Stimulated activated CD4-positive, alpha-beta T cell treated with anti-CD3 and anti-CD28 coated beads, TNF-alpha, amount 100 ng/mL, for 24 hours (primary cell): ENCODE measurements around the gene INHBB.

ENCODE experiments used
- DNase-seq, 3 experiments: peaks; one replicate each; pipeline ENCODE4 v3.0.0-alpha.2; 2020; ENCODE audit warnings: low read depth in 3 of 3

The INHBB gene

GRCh38 chr2:120396013-120396860 is 50.3 kb downstream of the INHBB start:
- DNase-seq = no peak

GRCh38 chr2:120396861-120397811 is 51.2 kb downstream of the INHBB start:
- DNase-seq = no peak

DNA sequence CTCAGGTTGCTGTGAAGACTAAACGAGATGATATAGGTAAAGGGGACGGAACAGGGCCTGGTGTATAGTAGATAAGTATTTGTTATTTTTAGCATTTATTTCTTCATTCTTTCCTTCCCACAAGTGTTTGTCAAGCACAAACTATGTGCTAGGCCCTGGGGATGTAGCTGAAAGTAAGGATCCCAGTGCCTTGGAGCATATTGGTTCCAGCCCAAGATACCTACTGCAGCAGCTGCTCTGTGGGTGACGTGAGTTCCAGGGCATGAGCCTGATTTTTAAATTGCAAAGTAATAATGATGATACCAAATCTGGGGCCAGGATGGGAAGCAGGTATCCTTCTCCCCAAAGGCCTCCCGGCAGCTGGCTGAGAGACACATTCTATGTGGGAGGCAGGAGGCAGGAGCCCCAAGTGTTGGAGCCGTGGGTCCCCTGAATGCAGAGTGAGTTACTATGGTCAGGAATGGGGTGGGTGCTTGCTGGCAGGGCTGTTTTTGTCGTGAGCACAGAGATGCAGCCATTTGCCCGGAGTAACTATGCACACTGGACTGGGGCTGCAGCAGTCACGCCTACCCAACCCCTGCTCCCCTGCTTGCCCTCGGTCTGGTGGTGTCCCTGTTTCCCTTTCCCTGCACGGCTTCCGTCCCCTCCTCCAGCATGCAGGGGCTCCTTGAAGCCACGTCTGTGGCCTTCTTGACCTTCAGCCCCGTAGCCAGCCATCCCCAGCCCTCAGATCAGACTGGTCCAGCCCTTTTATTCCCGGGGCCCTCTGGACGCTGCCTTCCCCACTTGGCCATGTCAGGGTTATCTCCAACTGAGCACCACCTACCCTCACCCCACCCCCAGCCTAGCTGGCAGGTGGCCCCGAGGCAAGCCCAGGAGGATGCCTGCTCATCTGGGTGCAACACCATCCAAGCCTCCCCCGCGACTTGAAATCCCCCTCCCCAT is 52.4 kb downstream of the INHBB start:
- DNase-seq = no peak

- DNase-seq = no peak
Observed at GRCh38 chr2:120398996-120399888, 53.3 kb downstream of the INHBB start.

DNA sequence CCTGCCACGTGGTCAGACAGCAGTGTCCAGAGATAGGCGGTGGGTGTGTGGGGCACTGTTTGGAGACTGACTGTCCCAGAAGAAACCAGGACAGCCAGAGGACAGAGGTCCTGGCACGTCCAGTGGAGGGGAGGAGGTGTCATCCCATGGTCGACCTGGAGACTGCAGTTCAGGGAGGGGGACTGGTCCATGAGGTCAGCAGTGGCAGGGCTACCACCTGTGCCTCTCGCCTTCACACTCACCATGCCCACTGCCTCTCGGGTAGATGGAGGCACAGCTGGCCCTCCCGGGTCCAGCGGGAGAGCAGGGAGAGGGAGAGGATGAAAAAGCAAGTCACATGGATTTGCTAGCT is 53.9 kb downstream of the INHBB start:
- DNase-seq = no peak

- DNase-seq = no peak
Observed at GRCh38 chr2:120400551-120400950, 54.6 kb downstream of the INHBB start.
